ENCODE measurements around the gene ALLC.

ALLC gene

DNA sequence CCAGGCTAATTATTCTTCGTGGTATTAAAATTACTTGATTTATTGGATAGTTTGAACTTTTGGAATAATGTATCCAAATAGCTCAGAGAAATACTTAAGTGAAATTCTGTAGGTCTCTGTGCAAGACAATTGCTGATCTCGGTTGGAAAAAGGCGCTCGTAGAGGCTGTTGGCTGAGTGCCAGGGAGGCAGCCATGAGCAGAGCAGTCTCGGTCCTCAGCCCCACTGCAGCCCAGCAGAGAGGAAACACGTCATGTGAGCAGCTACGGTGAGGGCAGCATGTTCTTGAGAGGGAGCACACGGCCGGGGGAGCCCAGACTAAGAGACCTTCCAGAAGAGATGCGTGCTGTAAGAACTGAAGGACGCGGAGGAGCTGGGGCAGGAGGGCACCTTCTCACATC, 87.9 kb downstream of the ALLC start:
- no peak for DNase-seq (ENCODE audit: low spot score)
- TF ChIP-seq, protein P1, sequence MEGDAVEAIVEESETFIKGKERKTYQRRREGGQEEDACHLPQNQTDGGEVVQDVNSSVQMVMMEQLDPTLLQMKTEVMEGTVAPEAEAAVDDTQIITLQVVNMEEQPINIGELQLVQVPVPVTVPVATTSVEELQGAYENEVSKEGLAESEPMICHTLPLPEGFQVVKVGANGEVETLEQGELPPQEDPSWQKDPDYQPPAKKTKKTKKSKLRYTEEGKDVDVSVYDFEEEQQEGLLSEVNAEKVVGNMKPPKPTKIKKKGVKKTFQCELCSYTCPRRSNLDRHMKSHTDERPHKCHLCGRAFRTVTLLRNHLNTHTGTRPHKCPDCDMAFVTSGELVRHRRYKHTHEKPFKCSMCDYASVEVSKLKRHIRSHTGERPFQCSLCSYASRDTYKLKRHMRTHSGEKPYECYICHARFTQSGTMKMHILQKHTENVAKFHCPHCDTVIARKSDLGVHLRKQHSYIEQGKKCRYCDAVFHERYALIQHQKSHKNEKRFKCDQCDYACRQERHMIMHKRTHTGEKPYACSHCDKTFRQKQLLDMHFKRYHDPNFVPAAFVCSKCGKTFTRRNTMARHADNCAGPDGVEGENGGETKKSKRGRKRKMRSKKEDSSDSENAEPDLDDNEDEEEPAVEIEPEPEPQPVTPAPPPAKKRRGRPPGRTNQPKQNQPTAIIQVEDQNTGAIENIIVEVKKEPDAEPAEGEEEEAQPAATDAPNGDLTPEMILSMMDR (IDR thresholded peaks at IDR 0.05): no peak
- H3K27ac ChIP-seq: no peak overlapping the region
- no peak overlapping the region for H3K4me3 ChIP-seq

DNA sequence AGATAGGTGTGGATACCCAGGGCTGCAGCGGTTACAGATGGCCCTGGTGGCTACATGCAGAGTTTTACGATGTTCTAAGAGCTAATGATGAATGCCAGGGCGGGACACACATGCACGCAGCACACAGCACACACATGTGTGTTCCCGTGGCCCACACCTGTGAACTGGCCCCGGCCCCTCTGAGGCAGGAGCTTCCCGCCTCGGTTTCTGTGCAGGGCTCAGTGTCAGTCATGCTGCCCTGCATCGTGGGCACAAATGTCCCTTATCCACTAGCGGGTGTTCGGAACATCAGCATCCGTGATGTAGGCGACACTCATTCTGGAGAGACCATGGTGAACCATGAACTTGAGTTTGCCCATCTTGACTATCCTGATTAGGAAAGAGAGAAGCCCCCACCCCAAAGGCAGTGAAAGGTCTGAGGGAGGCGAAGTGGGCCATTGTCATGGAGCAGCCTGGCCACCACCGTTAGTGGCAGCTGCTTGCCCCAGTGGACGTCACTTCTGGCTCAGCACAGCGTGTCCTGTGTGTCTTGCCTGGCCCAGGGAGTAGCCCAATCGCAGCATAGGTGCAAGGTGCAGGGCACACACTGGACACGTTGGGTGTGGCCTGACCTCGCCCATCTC, 89.1 kb downstream of the ALLC start:
- peak; percentile 52 for DNase-seq (ENCODE audit: low spot score)
- TF ChIP-seq, protein P1 (IDR thresholded peaks at IDR 0.05): no peak
- no peak overlapping the region for H3K4me3 ChIP-seq
- H3K27ac ChIP-seq: no peak overlapping the region

GRCh38 chr2:3747826-3748225, 89.8 kb downstream of the ALLC start:
- H3K4me3 ChIP-seq: no peak overlapping the region
- TF ChIP-seq, protein P1 (IDR thresholded peaks at IDR 0.05): no peak
- H3K27ac ChIP-seq: no peak overlapping the region
- no peak for DNase-seq (ENCODE audit: low spot score)

- no peak for DNase-seq (ENCODE audit: low spot score)
- no peak overlapping the region for H3K27ac ChIP-seq
- TF ChIP-seq, protein P1 (IDR thresholded peaks at IDR 0.05): no peak
- no peak overlapping the region for H3K4me3 ChIP-seq
Measured at GRCh38 chr2:3749201-3749600, 91.2 kb downstream of the ALLC start.

- no peak overlapping the region for H3K27ac ChIP-seq
- no peak for DNase-seq (ENCODE audit: low spot score)
- no peak overlapping the region for H3K4me3 ChIP-seq
- TF ChIP-seq, protein P1 (IDR thresholded peaks at IDR 0.05): no peak
Measured at GRCh38 chr2:3751251-3751650, 93.3 kb downstream of the ALLC start.

- DNase-seq (ENCODE audit: low spot score): no peak
- TF ChIP-seq, protein P1 (IDR thresholded peaks at IDR 0.05): no peak
- Histone ChIP-seq H3K27ac (no peak overlapping the region), H3K4me3 (no peak overlapping the region)
Measured at GRCh38 chr2:3751806-3752205, 93.8 kb downstream of the ALLC start.
